VCaP (cell line): ENCODE results near the gene HM13.
"Not testable (repeated sequence)": the region's sequence is repeated elsewhere in the genome, so short reads cannot be mapped to it uniquely, and the experiment has no call there.

Experiments used
- H3K27ac ChIP-seq: fragments of 450-650 bp; 2 replicates; pipeline ENCODE4 v1.5.1; 2017
- TF ChIP-seq, protein P1 (sequence below): fragments of 450-650 bp; conservative IDR thresholded peaks from 2 replicates; pipeline ENCODE4 v1.5.1; 2017; ENCODE audit warnings: mild to moderate bottlenecking, moderate library complexity

HM13 gene

GRCh38 chr20:31508517-31509244 is 5.6 kb upstream of the HM13 start:
- TF ChIP-seq, protein P1, sequence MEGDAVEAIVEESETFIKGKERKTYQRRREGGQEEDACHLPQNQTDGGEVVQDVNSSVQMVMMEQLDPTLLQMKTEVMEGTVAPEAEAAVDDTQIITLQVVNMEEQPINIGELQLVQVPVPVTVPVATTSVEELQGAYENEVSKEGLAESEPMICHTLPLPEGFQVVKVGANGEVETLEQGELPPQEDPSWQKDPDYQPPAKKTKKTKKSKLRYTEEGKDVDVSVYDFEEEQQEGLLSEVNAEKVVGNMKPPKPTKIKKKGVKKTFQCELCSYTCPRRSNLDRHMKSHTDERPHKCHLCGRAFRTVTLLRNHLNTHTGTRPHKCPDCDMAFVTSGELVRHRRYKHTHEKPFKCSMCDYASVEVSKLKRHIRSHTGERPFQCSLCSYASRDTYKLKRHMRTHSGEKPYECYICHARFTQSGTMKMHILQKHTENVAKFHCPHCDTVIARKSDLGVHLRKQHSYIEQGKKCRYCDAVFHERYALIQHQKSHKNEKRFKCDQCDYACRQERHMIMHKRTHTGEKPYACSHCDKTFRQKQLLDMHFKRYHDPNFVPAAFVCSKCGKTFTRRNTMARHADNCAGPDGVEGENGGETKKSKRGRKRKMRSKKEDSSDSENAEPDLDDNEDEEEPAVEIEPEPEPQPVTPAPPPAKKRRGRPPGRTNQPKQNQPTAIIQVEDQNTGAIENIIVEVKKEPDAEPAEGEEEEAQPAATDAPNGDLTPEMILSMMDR = no peak

GRCh38 chr20:31515072-31515774 is 981 bp downstream of the HM13 start:
- H3K27ac ChIP-seq = peak overlapping the region; percentile 88

More at GRCh38 chr20:31508517-31509244, 5.6 kb upstream of the HM13 start:
- no peak overlapping the region for H3K27ac ChIP-seq

GRCh38 chr20:31515775-31516107 is 1.5 kb downstream of the HM13 start:
- peak overlapping the region; percentile 88; the same call in 1 of the 2 replicates for H3K27ac ChIP-seq

More at GRCh38 chr20:31515072-31515774, 981 bp downstream of the HM13 start:
- TF ChIP-seq, protein P1 = no peak

DNA sequence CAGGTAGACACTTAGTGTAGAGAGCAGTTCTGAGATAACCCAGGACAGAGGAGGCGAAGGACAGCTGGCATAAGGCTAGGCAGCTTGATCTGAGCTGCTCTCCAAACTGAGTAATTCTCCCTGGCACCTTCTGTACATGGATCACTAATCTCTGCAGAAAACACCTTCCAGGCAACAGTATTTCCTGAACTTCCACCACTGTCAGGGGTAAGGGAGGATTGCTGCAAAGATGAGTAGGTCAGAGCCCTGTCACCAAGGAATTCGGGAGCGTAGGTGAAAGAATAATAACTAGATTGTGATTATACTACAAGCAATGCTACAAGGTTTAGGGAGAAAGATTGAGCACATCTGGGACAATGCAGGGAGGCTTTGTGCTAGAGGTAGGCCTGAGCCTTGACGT is 1.9 kb downstream of the HM13 start:
- TF ChIP-seq, protein P1 = no peak
- peak overlapping the region; percentile 88; the same call in 1 of the 2 replicates for H3K27ac ChIP-seq

More at GRCh38 chr20:31515775-31516107, 1.5 kb downstream of the HM13 start:
- TF ChIP-seq, protein P1 = no peak

- H3K27ac ChIP-seq = peak overlapping the region; percentile 88; the same call in 1 of the 2 replicates
- TF ChIP-seq, protein P1 = no peak
Observed at GRCh38 chr20:31516651-31517050, 2.4 kb downstream of the HM13 start.

- TF ChIP-seq, protein P1 = no peak
- no peak overlapping the region for H3K27ac ChIP-seq
Observed at GRCh38 chr20:31517373-31517772, 3.1 kb downstream of the HM13 start.

DNA sequence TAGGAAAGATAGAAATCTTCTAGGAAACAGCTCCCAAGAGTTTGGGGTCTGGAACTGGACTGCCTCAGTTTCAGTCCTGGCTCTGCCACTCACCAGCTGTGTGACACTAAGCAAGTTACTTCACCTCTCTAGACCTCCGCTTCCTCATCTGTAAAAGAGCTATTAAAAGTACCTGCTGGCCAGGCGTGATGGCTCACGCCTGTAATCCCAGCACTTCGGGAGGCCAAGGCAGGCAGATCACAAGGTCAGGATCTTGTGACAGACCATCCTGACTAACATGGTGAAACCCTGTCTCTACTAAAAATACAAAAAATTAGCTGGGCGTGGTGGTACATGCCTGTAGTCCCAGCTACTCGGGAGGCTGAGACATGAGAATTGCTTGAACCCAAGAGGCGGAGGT is 7.0 kb downstream of the HM13 start:
- H3K27ac ChIP-seq = not testable (repeated sequence)

DNA sequence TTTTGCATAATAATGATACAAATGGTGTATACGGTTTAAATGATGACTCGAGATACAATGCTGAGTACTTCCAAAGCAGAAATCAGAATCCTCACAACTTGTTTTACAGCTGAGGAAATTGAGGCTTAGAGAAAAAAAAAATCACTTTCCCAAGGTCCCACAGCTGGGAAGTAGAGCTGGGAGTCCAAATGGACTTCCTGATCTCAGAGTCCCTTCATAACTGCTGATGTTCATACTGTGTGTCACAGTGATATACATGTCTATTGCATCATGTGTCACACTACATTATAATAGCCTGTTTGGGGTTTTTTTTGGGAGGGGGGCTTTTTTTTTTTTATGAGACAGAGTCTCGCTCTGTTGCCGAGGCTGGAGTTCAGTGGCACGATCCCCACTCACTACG is 8.5 kb downstream of the HM13 start:
- TF ChIP-seq, protein P1 = no peak

More for the DNA sequence above, 8.5 kb downstream of the HM13 start:
- no peak overlapping the region for H3K27ac ChIP-seq
